ENCODE measurements around the gene HES4.
A peak's percentile ranks its signal among the peaks of the same experiment; 100 is the strongest.
"Not testable (repeated sequence)": the region's sequence is repeated elsewhere in the genome, so short reads cannot be mapped to it uniquely, and the experiment has no call there.

The HES4 gene

GRCh38 chr1:1033009-1033587, 33.2 kb upstream of the HES4 start:
- peak; percentile 82 for DNase-seq

GRCh38 chr1:1032424-1032823, 32.5 kb upstream of the HES4 start:
- DNase-seq = no peak

DNA sequence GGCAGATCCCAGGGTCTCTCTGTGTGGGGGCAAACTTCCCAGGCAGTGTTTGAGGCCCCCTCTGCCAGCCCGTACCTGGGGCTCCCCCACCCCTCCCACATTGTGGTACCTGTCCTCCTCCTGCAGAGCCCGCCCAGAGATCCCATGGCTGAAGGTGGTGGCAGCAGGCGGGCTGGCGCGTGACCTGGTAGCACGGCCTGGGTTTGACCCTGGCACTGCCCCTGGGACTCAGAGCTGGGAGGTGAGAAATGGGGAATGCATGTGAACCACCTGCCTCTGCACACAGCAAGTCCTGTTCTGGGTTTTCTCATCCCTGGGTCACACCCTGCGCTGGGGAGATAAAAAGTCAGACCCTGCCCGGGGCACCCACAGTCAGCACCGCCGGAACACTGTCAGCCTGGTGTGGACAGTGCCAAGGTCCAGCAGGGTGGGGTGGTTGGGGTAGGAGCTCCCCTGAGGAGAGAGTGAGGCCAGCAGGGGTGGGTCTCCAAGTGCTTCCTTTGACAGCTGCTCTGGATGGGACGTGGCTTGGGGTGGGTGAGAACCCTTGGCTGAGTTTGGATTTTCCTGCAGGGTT, 31.9 kb upstream of the HES4 start:
- no peak for DNase-seq

DNA sequence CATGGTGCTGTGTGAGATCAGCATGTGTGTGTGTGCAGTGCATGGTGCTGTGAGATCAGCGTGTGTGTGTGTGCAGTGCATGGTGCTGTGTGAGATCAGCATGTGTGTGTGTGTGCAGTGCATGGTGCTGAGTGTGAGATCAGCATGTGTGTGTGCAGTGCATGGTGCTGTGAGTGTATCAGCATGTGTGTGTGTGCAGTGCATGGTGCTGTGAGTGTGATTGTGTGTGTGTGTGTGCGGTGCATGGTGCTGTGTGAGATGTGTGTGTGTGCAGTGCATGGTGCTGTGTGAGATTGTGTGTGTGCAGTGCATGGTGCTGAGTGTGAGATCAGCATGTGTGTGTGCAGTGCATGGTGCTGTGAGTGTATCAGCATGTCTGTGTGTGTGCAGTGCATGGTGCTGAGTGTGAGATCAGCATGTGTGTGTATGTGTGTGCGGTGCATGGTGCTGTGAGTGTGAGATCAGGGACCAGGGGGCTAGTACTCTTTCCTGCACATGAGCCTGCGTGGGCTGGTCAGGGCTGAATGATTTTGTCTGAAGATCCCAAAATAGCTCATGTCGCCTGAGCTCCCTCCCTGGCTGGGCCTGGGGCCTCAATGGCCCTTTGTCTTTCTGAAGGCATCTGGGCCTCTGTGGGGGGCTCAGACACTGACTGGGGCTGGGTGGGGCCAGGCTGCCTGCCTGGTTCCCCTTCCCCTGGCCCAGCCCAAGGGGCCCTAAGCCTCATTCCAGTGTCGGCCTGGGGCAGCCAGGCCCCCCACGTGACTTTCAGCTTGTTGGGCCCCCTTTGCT, 31.2 kb upstream of the HES4 start:
- not testable (repeated sequence) for DNase-seq

- DNase-seq = no peak
Observed at GRCh38 chr1:1027791-1028190, 27.9 kb upstream of the HES4 start.

GRCh38 chr1:1026599-1027413, 26.9 kb upstream of the HES4 start:
- peak; percentile 53 for DNase-seq

- no peak for DNase-seq
Observed at GRCh38 chr1:1025730-1026129, 25.8 kb upstream of the HES4 start.

DNA sequence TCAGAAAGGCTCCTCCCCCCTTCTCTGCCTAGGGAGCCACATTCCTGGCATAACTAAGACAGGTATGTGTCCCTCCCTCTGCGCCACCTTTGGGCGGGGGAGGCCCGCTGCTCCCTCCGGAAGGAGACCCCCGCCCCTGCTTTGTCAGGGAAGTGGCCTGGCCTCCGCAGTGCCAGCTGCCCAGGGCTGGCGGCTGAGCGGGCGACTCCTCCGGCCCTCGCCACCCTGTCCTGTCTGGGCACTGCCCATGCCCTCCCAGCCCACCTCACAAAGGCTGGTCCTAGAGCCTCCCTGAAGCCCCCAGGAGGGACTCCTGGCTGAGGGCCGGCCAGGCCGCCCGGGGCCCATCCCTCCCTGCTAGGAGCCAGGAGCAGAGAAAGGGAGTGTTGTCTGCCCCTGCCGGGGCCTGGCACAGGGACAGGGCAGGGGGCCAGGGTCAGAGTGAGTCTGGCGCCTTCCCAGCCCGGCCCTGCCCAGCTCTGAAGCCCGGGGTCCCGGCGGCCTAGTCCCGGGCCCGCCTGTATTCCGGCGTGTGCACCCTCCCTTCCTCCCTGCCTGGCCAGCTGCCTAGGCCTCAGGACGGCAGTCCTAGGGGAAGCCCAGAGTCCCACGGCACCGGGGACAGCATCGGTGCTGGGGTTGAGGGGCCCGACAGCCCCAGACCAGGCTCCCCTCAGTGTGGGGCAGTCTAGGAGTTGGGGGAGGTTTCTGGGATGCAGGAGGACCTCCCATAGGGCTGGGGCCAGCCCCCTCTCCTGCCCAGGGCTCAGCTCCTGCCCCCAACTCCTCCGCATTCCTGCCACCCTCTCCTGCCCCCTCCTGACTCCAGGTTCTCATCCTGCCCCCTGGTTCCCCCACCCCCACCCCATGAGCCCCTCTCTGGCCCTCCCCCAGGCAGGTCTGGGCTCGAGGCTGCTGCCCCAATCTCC, 25.1 kb upstream of the HES4 start:
- peak; percentile 51 for DNase-seq

DNA sequence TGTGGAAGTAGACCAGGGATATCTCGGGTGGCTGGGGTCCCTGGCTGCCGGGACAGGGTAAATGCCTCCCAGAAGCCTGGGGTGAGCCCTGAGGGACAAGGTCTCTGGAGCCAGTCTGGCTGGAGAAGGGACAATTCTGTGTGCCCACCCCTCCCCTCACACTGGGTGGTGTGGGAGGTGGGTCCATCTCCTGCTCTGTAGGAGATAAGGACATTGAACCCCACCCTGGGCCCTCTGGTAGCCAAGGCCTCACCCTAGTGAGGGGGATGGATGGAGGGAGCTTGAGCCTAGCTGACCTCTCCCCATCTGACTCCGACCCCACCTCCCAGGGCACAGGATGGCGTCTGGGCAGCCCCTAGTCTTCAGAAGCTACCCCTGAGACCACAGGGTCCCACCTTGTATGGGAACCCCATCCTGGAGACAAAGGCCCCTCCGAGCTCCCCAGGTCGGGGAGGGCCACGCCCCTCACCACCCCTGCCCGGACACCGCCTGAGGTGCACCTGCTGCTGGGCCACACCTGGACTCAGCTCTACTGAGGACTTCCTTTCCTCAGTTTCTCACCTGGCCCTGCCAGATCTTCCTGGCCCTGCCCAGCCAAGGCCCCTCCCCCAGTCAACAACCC, 24.4 kb upstream of the HES4 start:
- no peak for DNase-seq

DNA sequence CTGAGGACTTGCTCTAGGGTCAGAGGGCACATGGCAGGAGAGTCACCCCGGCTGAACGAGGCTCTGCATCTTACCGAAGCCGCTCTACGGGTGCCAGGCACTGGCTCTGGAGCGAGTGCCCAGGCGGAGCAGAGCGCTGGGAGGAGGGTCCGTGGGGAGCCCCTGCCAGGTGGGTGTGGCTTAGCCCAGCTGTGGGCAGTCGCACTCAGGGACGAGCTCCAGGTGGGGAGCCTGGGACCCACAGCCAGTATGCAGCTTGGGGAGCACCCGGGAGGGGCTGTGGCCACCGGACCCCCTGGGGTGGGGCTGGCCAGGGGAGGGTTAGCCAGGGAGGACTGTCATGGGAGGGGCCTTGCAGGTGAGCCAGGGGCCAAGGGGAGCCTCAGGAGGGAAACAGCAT, 23.8 kb upstream of the HES4 start:
- no peak for DNase-seq

GRCh38 chr1:1022302-1023009, 22.6 kb upstream of the HES4 start:
- DNase-seq = no peak

DNA sequence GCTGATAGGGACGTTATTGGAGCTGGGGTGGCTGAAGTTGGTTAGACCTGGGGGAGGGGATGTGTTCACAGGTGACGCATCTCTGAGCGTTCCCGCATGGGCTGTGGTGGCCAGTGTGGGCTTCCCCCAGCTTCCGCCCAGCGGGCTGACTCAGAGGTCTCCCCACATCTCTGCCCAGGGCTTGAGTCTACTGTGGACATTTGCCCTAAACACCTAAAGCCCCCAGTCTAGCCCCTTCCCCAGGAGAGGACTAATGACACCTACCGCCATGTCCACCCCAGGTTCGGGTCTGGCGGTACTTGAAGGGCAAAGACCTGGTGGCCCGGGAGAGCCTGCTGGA, 22.0 kb upstream of the HES4 start:
- DNase-seq = no peak

GRCh38 chr1:1021010-1021919, 21.4 kb upstream of the HES4 start:
- DNase-seq = peak; percentile 83

GRCh38 chr1:1020415-1021009, 20.6 kb upstream of the HES4 start:
- DNase-seq = no peak

DNA sequence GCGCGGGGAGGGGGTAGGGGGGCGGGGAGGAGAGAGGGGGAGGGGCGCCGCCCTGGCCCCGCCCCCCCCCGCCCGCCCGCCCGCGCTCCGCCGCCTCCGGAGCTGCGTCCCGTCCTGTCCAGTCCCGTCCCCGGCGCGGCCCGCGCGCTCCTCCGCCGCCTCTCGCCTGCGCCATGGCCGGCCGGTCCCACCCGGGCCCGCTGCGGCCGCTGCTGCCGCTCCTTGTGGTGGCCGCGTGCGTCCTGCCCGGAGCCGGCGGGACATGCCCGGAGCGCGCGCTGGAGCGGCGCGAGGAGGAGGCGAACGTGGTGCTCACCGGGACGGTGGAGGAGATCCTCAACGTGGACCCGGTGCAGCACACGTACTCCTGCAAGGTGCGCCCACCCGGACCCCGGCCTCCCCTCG, 20.1 kb upstream of the HES4 start, which contains the start of gene AGRN:
Gene AGRN, plus strand, starts transcription at position 121 of the 405 bp plus-strand sequence. Its CDS starts 53 bp downstream, at position 174.
- DNase-seq = no peak

GRCh38 chr1:1019122-1019999, 19.5 kb upstream of the HES4 start:
- peak; percentile 91 for DNase-seq

DNA sequence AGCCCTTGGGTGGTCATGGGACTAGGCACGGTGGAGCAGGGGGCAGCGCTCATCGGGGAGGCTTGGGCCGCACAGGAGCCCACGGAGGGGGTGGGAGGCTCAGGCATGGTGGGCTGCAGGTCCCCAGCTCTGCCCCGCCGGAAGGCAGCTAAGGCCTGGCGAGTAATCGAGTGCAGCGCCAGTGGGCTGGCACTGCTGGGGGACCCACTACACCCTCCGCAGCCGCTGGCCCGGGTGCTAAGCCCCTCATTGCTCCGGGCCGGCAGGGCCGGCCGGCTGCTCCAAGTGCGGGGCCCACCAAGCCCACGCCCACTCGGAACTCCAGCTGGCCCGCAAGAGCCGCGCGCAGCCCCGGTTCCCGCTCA, 18.4 kb upstream of the HES4 start:
- not testable (repeated sequence) for DNase-seq

Measured in left hindlimb (tissue), 1 donor.